HepG2 (cell line): ENCODE measurements around the gene HSPA5. TPM values are rescaled to one million over a fixed set of nuclear protein-coding genes. Genes with fewer than 3 reads are reported as not detected.
A peak's percentile ranks its signal among the peaks of the same experiment; 100 is the strongest.

Experiments
- CEBPB ChIP-seq: IDR thresholded peaks from 2 replicates; pipeline ENCODE4 v1.6.1; 2011; ENCODE audit warnings: low read depth, low read length, improper control_type of control experiment, borderline replicate concordance
- DPF2 ChIP-seq: sonication (generic); formaldehyde crosslinking; IDR thresholded peaks from 2 replicates; pipeline ENCODE4 v1.4.0; 2020; ENCODE audit warnings: mild to moderate bottlenecking, low read depth, missing genetic modification reagents, borderline replicate concordance
- GATAD2A ChIP-seq: IDR thresholded peaks from 2 replicates; pipeline ENCODE4 v1.6.1; 2016
- KDM5B ChIP-seq: sonication (generic); formaldehyde crosslinking; IDR thresholded peaks from 2 replicates; pipeline ENCODE4 v1.4.0; 2020; ENCODE audit warnings: missing genetic modification reagents, mild to moderate bottlenecking, borderline replicate concordance
- MAF1 ChIP-seq: sonication (generic); formaldehyde crosslinking; IDR thresholded peaks from 2 replicates; pipeline ENCODE4 v1.5.0; 2020; ENCODE audit warnings: missing genetic modification reagents, borderline replicate concordance
- MATR3 ChIP-seq: sonication (generic); formaldehyde crosslinking; IDR thresholded peaks from 2 replicates; pipeline ENCODE4 v1.4.0; 2020; ENCODE audit warnings: missing genetic modification reagents
- NFATC3 ChIP-seq: sonication (generic); formaldehyde crosslinking; IDR thresholded peaks from 2 replicates; pipeline ENCODE4 v1.5.1; 2020; ENCODE audit warnings: mild to moderate bottlenecking, missing genetic modification reagents
- SETDB1 ChIP-seq: sonication (generic); formaldehyde crosslinking; IDR thresholded peaks from 2 replicates; pipeline ENCODE4 v1.5.1; 2020; ENCODE audit warnings: missing genetic modification reagents, mild to moderate bottlenecking, borderline replicate concordance
- SIN3A ChIP-seq: IDR thresholded peaks from 2 replicates; pipeline ENCODE4 v1.6.1; 2011; ENCODE audit warnings: low read depth, mild to moderate bottlenecking, control low read depth, low read length, borderline replicate concordance
- TGIF2 ChIP-seq: IDR thresholded peaks from 2 replicates; pipeline ENCODE4 v1.6.1; 2016; ENCODE audit warnings: control low read depth, missing compliant biosample characterization
- THAP11 ChIP-seq: IDR thresholded peaks from 2 replicates; pipeline ENCODE4 v1.6.1; 2016; ENCODE audit warnings: missing biosample characterization, missing genetic modification reagents
- ZBTB20 ChIP-seq: sonication (generic); formaldehyde crosslinking; IDR thresholded peaks from 2 replicates; pipeline ENCODE4 v1.8.1; 2023; ENCODE audit warnings: missing genetic modification reagents, low read depth, mild to moderate bottlenecking, borderline replicate concordance
- ZNF101 ChIP-seq: sonication (generic); formaldehyde crosslinking; IDR thresholded peaks from 2 replicates; pipeline ENCODE4 v1.4.0; 2020; ENCODE audit warnings: mild to moderate bottlenecking, low read depth, missing genetic modification reagents, borderline replicate concordance
- ZNF446 ChIP-seq: sonication (generic); formaldehyde crosslinking; IDR thresholded peaks from 2 replicates; pipeline ENCODE4 v1.5.0; 2020; ENCODE audit warnings: mild to moderate bottlenecking, missing genetic modification reagents
- ZNF501 ChIP-seq: sonication (generic); formaldehyde crosslinking; IDR thresholded peaks from 2 replicates; pipeline ENCODE4 v1.5.1; 2020; ENCODE audit warnings: mild to moderate bottlenecking, moderate library complexity, missing genetic modification reagents
- ZNF605 ChIP-seq: sonication (generic); formaldehyde crosslinking; IDR thresholded peaks from 2 replicates; pipeline ENCODE4 v1.8.0; 2022; ENCODE audit warnings: mild to moderate bottlenecking, missing genetic modification reagents
- ZNF761 ChIP-seq: sonication (generic); formaldehyde crosslinking; conservative IDR thresholded peaks from 2 replicates; pipeline ENCODE4 v1.4.0; 2020; ENCODE audit warnings: mild to moderate bottlenecking, missing genetic modification reagents
- polyA plus RNA-seq, 8 experiments: library from polyadenylated mRNA; depleted of rRNA in 3 of 8; stranded (reverse) in 7 of 8; unstranded in 1 of 8; fragments of >200 nt; fragmentation: Illumina TruSeq in 4 of 8; extraction: Trizol in 4 of 8; gene quantifications; 2 replicates each; pipeline versions ENCODE4 v1.2.1 to v1.2.3, GENCODE V29; 2011 to 2016; ENCODE audit warnings: low read depth in 4 of 8, missing spikeins in 1 of 8, mixed read lengths in 1 of 8; ENCODE audit not compliant: insufficient read depth in 1 of 8
- total RNA-seq, 5 experiments: library from RNA; depleted of rRNA; stranded (reverse); fragments of >200 nt; fragmentation: Illumina TruSeq; extraction: Trizol; gene quantifications; 2 replicates each; pipeline ENCODE4 v1.2.3, GENCODE V29; 2016; ENCODE audit warnings: low read depth in 1 of 5
- TF ChIP-seq, protein P1 (sequence below): sonication (generic); formaldehyde crosslinking; IDR thresholded peaks from 2 replicates; pipeline ENCODE4 v1.4.0; 2020; ENCODE audit warnings: missing genetic modification reagents
- TF ChIP-seq, protein P2 (sequence below): IDR thresholded peaks from 2 replicates; pipeline ENCODE4 v1.6.1; 2018; ENCODE audit warnings: missing genetic modification reagents
- TF ChIP-seq, protein P3 (sequence below): sonication (generic); formaldehyde crosslinking; IDR thresholded peaks from 2 replicates; pipeline ENCODE4 v1.5.0; 2020; ENCODE audit warnings: mild to moderate bottlenecking, missing genetic modification reagents

Gene HSPA5
- total and polyA plus RNA-seq, 2 of the 13 experiments (the other 11 are each of a cell fraction or from before 2014, with no cell fraction given), result 201 to 206 TPM

DNA sequence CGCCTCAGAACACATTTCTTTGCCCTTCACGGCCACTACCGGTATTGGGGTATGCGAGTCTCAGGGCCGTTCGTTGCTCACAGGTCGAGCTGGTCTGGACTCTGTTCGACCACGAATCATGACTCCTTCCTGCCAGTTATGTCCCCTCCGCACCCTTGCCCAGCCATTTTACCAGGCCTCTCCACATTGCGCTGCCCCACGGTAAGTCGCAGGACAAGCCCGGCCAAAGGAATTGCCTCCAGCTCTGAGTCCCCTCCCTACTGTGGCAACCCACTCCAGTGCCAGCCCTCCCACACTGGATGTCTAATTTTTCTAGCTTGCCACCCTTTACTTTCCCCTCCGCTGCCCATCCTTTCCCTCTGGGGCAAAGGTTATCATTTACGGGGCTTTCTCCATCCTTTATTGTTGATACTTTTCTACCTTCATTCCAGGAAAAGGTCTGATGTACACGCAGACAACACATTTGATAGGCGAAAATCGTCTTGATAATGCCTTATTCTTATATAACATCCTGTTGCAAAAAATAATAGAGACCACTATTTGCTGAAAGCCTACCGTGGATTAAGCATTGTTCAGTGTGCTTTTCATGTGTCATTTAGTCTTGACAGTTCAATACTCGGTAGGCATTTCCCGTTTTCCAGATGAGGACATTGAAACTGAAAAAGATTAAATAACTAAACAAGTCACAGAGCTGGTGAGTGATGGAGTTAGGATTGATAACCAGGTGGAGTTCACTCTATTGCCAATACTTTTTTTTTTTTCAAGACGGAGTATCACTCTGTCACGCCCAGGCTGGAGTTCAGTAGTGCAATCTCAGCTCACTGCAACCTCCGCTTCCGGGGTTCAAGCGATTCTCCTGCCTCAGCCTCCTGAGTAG lies 958 bp upstream of the HSPA5 start (continued):
- no peak for TF ChIP-seq ZNF101 (CRISPR knock-in tag)
- TF ChIP-seq ZNF605 (CRISPR knock-in tag), result no peak
- no peak; the same call in 1 of the 2 replicates for TF ChIP-seq ZBTB20
- TF ChIP-seq, protein P1, sequence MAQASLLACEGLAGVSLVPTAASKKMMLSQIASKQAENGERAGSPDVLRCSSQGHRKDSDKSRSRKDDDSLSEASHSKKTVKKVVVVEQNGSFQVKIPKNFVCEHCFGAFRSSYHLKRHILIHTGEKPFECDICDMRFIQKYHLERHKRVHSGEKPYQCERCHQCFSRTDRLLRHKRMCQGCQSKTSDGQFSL (CRISPR knock-in tag), result no peak
- TF ChIP-seq ZNF761 (CRISPR knock-in tag), result no peak
- TF ChIP-seq MATR3 (CRISPR knock-in tag), result no peak
- TF ChIP-seq, protein P2, sequence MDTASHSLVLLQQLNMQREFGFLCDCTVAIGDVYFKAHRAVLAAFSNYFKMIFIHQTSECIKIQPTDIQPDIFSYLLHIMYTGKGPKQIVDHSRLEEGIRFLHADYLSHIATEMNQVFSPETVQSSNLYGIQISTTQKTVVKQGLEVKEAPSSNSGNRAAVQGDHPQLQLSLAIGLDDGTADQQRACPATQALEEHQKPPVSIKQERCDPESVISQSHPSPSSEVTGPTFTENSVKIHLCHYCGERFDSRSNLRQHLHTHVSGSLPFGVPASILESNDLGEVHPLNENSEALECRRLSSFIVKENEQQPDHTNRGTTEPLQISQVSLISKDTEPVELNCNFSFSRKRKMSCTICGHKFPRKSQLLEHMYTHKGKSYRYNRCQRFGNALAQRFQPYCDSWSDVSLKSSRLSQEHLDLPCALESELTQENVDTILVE (CRISPR knock-in tag), result no peak
- no peak for TF ChIP-seq MAF1 (CRISPR knock-in tag)
- no peak for TF ChIP-seq ZNF446 (CRISPR knock-in tag)
- no peak for TF ChIP-seq SETDB1 (CRISPR knock-in tag)
- no peak for TF ChIP-seq ZNF501 (CRISPR knock-in tag)
- no peak for TF ChIP-seq SIN3A
- no peak; the same call in 1 of the 2 replicates for TF ChIP-seq NFATC3 (CRISPR knock-in tag)
- TF ChIP-seq KDM5B (CRISPR knock-in tag), result 0 out of 2 replicates have a peak, but pooled peaks have one; percentile 36
- TF ChIP-seq THAP11 (CRISPR knock-in tag), result no peak
- no peak for TF ChIP-seq TGIF2 (CRISPR knock-in tag)
- no peak for TF ChIP-seq GATAD2A (CRISPR knock-in tag)
- TF ChIP-seq, protein P3, sequence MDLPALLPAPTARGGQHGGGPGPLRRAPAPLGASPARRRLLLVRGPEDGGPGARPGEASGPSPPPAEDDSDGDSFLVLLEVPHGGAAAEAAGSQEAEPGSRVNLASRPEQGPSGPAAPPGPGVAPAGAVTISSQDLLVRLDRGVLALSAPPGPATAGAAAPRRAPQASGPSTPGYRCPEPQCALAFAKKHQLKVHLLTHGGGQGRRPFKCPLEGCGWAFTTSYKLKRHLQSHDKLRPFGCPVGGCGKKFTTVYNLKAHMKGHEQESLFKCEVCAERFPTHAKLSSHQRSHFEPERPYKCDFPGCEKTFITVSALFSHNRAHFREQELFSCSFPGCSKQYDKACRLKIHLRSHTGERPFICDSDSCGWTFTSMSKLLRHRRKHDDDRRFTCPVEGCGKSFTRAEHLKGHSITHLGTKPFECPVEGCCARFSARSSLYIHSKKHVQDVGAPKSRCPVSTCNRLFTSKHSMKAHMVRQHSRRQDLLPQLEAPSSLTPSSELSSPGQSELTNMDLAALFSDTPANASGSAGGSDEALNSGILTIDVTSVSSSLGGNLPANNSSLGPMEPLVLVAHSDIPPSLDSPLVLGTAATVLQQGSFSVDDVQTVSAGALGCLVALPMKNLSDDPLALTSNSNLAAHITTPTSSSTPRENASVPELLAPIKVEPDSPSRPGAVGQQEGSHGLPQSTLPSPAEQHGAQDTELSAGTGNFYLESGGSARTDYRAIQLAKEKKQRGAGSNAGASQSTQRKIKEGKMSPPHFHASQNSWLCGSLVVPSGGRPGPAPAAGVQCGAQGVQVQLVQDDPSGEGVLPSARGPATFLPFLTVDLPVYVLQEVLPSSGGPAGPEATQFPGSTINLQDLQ, result no peak
- no peak for TF ChIP-seq DPF2
- TF ChIP-seq CEBPB, result no peak
